AG09319 (cell line): ENCODE data around the gene SEC14L2.
"Not testable (repeated sequence)": the region's sequence is repeated elsewhere in the genome, so short reads cannot be mapped to it uniquely, and the experiment has no call there.

ENCODE experiments used
- DNase-seq: peaks from one replicate; pipeline ENCODE4 v3.0.0-alpha.2; 2010; ENCODE audit warnings: low read depth; ENCODE audit errors: extremely low read depth
- TF ChIP-seq, protein P1 (sequence below): IDR thresholded peaks from 2 replicates; pipeline ENCODE4 v1.5.1; 2011; ENCODE audit warnings: low read depth, mild to moderate bottlenecking, inconsistent platforms, low read length, moderate library complexity

Gene SEC14L2

GRCh38 chr22:30398685-30399680, 2.2 kb downstream of the SEC14L2 start:
- no peak for DNase-seq
- TF ChIP-seq, protein P1, sequence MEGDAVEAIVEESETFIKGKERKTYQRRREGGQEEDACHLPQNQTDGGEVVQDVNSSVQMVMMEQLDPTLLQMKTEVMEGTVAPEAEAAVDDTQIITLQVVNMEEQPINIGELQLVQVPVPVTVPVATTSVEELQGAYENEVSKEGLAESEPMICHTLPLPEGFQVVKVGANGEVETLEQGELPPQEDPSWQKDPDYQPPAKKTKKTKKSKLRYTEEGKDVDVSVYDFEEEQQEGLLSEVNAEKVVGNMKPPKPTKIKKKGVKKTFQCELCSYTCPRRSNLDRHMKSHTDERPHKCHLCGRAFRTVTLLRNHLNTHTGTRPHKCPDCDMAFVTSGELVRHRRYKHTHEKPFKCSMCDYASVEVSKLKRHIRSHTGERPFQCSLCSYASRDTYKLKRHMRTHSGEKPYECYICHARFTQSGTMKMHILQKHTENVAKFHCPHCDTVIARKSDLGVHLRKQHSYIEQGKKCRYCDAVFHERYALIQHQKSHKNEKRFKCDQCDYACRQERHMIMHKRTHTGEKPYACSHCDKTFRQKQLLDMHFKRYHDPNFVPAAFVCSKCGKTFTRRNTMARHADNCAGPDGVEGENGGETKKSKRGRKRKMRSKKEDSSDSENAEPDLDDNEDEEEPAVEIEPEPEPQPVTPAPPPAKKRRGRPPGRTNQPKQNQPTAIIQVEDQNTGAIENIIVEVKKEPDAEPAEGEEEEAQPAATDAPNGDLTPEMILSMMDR, result no peak

- TF ChIP-seq, protein P1, result no peak
- no peak for DNase-seq
Observed at GRCh38 chr22:30399718-30400117, 2.9 kb downstream of the SEC14L2 start.

- no peak for DNase-seq
- TF ChIP-seq, protein P1, result no peak
Observed at GRCh38 chr22:30400159-30400558, 3.3 kb downstream of the SEC14L2 start.

GRCh38 chr22:30401024-30401423, 4.2 kb downstream of the SEC14L2 start:
- not testable (repeated sequence) for DNase-seq

GRCh38 chr22:30402028-30402765, 5.4 kb downstream of the SEC14L2 start:
- TF ChIP-seq, protein P1, result no peak
- no peak for DNase-seq

DNA sequence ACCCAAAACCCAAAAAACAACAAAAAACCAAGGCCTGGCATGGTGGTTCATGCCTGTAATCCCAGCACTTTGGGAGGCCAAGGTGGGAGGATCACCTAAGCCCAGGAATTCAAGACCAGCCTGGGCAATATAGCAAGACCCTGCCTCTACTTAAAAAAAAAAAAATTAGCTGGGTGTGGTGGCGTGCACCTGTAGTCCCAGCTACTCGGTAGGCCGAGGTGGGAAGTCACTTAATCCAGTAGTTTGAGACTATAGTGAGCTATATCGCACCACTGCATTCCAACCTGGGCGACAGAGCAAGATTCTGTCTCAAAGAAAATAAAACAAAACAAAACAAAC, 5.9 kb downstream of the SEC14L2 start:
- not testable (repeated sequence) for DNase-seq

- no peak for DNase-seq
Observed at GRCh38 chr22:30404307-30404706, 7.5 kb downstream of the SEC14L2 start.

GRCh38 chr22:30405731-30406130, 8.9 kb downstream of the SEC14L2 start:
- TF ChIP-seq, protein P1, result no peak
- DNase-seq, result no peak

More at GRCh38 chr22:30404307-30404706, 7.5 kb downstream of the SEC14L2 start:
- TF ChIP-seq, protein P1, result no peak
